Effector memory CD8-positive, alpha-beta T cell (primary cell): ENCODE measurements around the gene OOSP3.
"Not testable (repeated sequence)": the region's sequence is repeated elsewhere in the genome, so short reads cannot be mapped to it uniquely, and the experiment has no call there.

ENCODE experiments used
- ATAC-seq: fragments of 150-1000 bp; cut with Tn5 transposase; replicated peaks from 2 replicates; pipeline ENCODE4 v1.10.0; 2021; ENCODE audit warnings: mild to moderate bottlenecking, moderate library complexity
- DNase-seq, 3 experiments: peaks; one replicate each; pipeline ENCODE4 v3.0.0; 2021
- H3K27ac Mint-ChIP-seq, 2 donors: one replicate each; pipeline ENCODE4 v1.8.0; 2022; ENCODE audit warnings: mild to moderate bottlenecking in 2 of 2, mixed read lengths in 2 of 2, moderate library complexity in 2 of 2
- H3K27me3 Mint-ChIP-seq, 2 donors: one replicate each; pipeline ENCODE4 v1.8.0; 2022; ENCODE audit warnings: mixed read lengths in 2 of 2
- H3K36me3 Mint-ChIP-seq: one replicate; pipeline ENCODE4 v1.8.0; 2022; ENCODE audit warnings: mild to moderate bottlenecking, moderate library complexity, mixed read lengths; ENCODE audit not compliant: insufficient read depth
- H3K4me1 Mint-ChIP-seq, 2 donors: one replicate each; pipeline ENCODE4 v1.8.0; 2022; ENCODE audit warnings: low read depth in 2 of 2, mixed read lengths in 2 of 2
- H3K4me3 Mint-ChIP-seq, 2 donors: one replicate each; pipeline ENCODE4 v1.8.0; 2022; ENCODE audit warnings: mild to moderate bottlenecking in 2 of 2, mixed read lengths in 2 of 2, moderate library complexity in 2 of 2
- H3K9me3 Mint-ChIP-seq, 2 donors: one replicate each; pipeline ENCODE4 v1.8.0; 2022; ENCODE audit warnings: mixed read lengths in 2 of 2

OOSP3 gene

GRCh38 chr11:59887156-59887555, 8.6 kb downstream of the OOSP3 start:
- H3K4me1 Mint-ChIP-seq, H3K4me3 Mint-ChIP-seq, DNase-seq, ATAC-seq, H3K36me3 Mint-ChIP-seq, H3K27ac Mint-ChIP-seq: not testable (repeated sequence)
- Mint-ChIP-seq H3K9me3 (peaks cover 11 to 16% of the 10 kb centered on the region in 2 donors), H3K27me3 (peaks cover 0 to 32% of the 10 kb centered on the region in 2 donors)

- DNase-seq (no peak), ATAC-seq (no peak)
- peaks cover 11 to 12% of the 10 kb centered on the region in 2 donors for H3K9me3 Mint-ChIP-seq
- H3K4me1 Mint-ChIP-seq: no peaks in the 10 kb centered on the region
- no peak overlapping the region for H3K27ac Mint-ChIP-seq
- peaks cover 29 to 54% of the 10 kb centered on the region in 2 donors for H3K27me3 Mint-ChIP-seq
- H3K36me3 Mint-ChIP-seq: no peaks in the 10 kb centered on the region
- no peak overlapping the region for H3K4me3 Mint-ChIP-seq
These were observed 13.2 kb downstream of the OOSP3 start for GRCh38 chr11:59891781-59892181.

GRCh38 chr11:59894616-59895015, 16.0 kb downstream of the OOSP3 start:
- H3K27ac Mint-ChIP-seq: no peak overlapping the region
- no peak overlapping the region for H3K4me3 Mint-ChIP-seq
- no peaks in the 10 kb centered on the region for H3K4me1 Mint-ChIP-seq
- DNase-seq (no peak), ATAC-seq (no peak)
- H3K27me3 Mint-ChIP-seq: peaks cover 33 to 41% of the 10 kb centered on the region in 2 donors
- peaks cover 0 to 7% of the 10 kb centered on the region in 2 donors for H3K9me3 Mint-ChIP-seq
- H3K36me3 Mint-ChIP-seq: no peaks in the 10 kb centered on the region

DNA sequence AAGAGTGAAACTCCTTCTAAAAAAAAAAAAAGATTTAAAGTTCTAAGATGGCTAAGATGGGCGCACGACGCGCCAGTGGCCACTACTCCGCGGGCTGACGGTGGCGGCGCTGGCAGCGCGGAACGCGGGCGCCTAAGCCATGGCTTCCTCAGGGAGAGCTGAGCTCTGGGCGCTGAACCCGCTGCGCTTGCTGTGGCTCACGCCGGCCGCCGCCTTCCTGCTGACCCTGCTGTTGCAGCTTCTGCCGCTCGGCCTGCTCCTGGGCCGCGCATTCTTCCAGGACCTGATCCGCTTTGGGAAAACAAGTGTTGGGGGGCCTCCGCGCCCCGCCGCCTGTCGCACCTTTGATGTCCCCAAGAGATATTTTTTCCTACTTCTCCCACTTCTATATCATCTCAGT, 19.5 kb downstream of the OOSP3 start:
- Mint-ChIP-seq H3K27me3 (peaks cover 28 to 41% of the 10 kb centered on the region in 2 donors), H3K36me3 (no peaks in the 10 kb centered on the region), H3K27ac (no peak overlapping the region), H3K4me1 (no peaks in the 10 kb centered on the region), H3K9me3 (peaks cover 0 to 2% of the 10 kb centered on the region in 2 donors), H3K4me3 (no peak overlapping the region)
- ATAC-seq (no peak), DNase-seq (no peak)

DNA sequence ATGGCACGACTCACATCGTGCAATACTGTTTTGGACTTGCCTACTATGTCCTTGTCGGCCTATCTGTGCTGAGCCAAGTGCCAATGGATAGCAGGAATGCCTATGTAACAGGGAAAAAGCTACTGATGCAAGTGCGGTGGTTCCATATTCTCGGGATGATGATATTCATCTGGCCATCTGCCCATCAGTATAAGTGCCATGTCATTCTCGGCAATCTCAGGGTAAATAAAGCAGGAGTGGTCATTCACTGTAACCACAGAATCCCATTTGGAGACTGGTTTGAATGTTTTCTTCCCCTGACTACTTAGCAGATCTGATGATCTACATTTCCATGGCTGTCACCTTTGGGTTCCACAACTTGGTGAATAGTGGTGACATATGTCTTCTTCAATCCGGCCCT, 20.1 kb downstream of the OOSP3 start:
- no peaks in the 10 kb centered on the region for H3K4me1 Mint-ChIP-seq
- H3K27ac Mint-ChIP-seq: no peak overlapping the region
- ATAC-seq (no peak), DNase-seq (no peak)
- H3K36me3 Mint-ChIP-seq: no peaks in the 10 kb centered on the region
- peaks cover 25 to 35% of the 10 kb centered on the region in 2 donors for H3K27me3 Mint-ChIP-seq
- no peak overlapping the region for H3K4me3 Mint-ChIP-seq
- peaks cover 0 to 2% of the 10 kb centered on the region in 2 donors for H3K9me3 Mint-ChIP-seq

GRCh38 chr11:59899532-59899931, 20.9 kb downstream of the OOSP3 start:
- Mint-ChIP-seq H3K36me3 (no peaks in the 10 kb centered on the region), H3K9me3 (peaks cover 0 to 2% of the 10 kb centered on the region in 2 donors), H3K4me3 (no peak overlapping the region), H3K4me1 (no peaks in the 10 kb centered on the region), H3K27me3 (peaks cover 20 to 26% of the 10 kb centered on the region in 2 donors), H3K27ac (no peak overlapping the region)
- ATAC-seq: no peak
- no peak for DNase-seq

GRCh38 chr11:59900366-59901126, 22.0 kb downstream of the OOSP3 start:
- no peaks in the 10 kb centered on the region for H3K4me1 Mint-ChIP-seq
- no peak overlapping the region for H3K27ac Mint-ChIP-seq
- no peaks in the 10 kb centered on the region for H3K36me3 Mint-ChIP-seq
- no peak for ATAC-seq
- DNase-seq: no peak
- H3K27me3 Mint-ChIP-seq: peaks cover 15 to 19% of the 10 kb centered on the region in 2 donors
- H3K9me3 Mint-ChIP-seq: peaks cover 0 to 2% of the 10 kb centered on the region in 2 donors
- no peak overlapping the region for H3K4me3 Mint-ChIP-seq

DNA sequence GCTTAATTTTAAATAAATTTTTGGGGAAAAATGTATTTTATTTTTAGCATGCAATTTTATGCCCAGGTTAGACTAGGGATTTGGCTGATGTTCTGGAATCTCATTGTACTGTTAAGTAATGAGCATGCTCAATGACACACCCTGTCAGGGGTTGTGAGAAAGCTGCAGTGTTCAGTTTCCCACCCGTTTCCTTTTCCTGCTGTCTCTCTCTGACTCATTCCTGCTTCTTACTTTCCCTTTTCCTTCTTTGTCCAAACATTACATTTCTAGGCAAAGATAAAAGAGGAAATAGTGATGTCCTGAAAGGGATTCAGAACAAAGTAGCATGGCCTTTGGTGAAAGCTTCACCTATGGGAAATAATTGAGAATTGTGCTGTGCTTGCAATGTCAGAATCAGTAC, 22.7 kb downstream of the OOSP3 start:
- Mint-ChIP-seq H3K27me3 (peaks cover 8 to 20% of the 10 kb centered on the region in 2 donors), H3K27ac (no peak overlapping the region), H3K4me1 (no peaks in the 10 kb centered on the region), H3K4me3 (no peak overlapping the region), H3K9me3 (peaks cover 2 to 5% of the 10 kb centered on the region in 2 donors), H3K36me3 (no peaks in the 10 kb centered on the region)
- DNase-seq (no peak), ATAC-seq (no peak)

DNA sequence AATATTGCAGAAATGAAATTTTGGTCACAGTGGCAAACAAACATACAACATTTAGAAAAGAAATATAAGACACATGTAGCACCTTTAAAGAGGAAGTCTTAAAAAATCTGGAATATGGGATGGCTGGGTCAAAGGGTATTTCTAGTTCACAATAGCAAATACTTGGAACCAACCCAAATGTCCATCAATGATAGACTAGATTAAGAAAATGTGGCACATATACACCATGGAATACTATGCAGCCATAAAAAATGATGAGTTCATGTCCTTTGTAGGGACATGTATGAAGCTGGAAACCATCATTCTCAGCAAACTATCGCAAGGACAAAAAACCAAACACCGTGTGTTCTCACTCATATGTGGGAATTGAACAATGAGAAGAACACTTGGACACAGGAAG, 25.0 kb downstream of the OOSP3 start:
- not testable (repeated sequence) for H3K4me1 Mint-ChIP-seq, H3K4me3 Mint-ChIP-seq, DNase-seq, H3K36me3 Mint-ChIP-seq, ATAC-seq, H3K9me3 Mint-ChIP-seq, H3K27ac Mint-ChIP-seq
- peaks cover 9 to 34% of the 10 kb centered on the region in 2 donors for H3K27me3 Mint-ChIP-seq

DNA sequence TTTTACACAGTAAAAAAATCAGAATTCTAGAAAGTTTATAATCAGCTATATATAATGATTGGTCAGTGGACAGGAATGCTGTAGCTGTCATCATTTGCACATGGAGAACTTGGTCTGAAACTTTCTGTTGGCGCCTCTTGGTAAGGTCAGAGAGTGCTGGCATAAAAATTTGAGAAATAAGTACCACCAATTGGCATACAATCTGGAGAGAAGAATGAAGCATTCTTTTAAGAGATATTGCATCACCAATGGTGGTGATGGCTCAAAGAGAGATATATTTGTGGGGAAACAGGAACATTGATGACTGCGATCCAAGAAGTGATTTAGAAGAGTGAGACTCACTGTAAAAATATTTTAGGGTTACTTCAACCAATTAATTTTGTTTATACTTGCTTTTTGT, 39.9 kb downstream of the OOSP3 start:
- H3K9me3 Mint-ChIP-seq: peaks cover 10 to 23% of the 10 kb centered on the region in 2 donors
- no peak overlapping the region for H3K27ac Mint-ChIP-seq
- ATAC-seq: no peak
- DNase-seq: no peak
- no peak overlapping the region for H3K4me3 Mint-ChIP-seq
- no peaks in the 10 kb centered on the region for H3K4me1 Mint-ChIP-seq
- no peaks in the 10 kb centered on the region for H3K36me3 Mint-ChIP-seq
- H3K27me3 Mint-ChIP-seq: peaks cover 7 to 25% of the 10 kb centered on the region in 2 donors

DNA sequence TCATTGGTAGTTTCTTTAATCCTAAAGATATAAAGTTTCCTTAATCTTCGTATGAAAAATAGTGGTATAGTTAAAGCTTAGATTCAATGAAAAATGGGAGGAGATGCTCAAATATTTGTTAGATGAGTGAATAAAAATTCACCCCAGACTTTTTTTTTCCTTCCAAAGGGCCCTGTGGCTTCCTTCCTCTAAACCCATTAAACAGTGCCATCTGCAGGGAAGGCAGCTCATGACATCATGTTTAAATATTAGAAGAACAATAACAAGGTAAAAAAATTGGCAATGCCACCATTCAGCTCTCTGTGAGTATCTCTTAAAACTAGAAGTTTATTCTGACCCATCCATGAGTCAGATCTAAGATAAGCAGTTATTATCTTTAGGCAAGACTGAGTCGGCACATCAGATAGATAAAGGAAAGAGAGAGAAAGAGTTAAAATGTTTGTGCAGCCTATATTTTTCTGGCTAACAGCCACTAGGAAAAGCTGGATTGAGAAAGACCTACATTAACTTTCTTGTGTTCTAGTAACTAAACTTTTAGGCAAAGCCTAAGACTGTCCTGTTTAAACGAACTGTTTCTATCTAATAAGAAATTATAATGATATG, 40.5 kb downstream of the OOSP3 start:
- no peaks in the 10 kb centered on the region for H3K36me3 Mint-ChIP-seq
- peaks cover 6 to 19% of the 10 kb centered on the region in 2 donors for H3K27me3 Mint-ChIP-seq

DNA sequence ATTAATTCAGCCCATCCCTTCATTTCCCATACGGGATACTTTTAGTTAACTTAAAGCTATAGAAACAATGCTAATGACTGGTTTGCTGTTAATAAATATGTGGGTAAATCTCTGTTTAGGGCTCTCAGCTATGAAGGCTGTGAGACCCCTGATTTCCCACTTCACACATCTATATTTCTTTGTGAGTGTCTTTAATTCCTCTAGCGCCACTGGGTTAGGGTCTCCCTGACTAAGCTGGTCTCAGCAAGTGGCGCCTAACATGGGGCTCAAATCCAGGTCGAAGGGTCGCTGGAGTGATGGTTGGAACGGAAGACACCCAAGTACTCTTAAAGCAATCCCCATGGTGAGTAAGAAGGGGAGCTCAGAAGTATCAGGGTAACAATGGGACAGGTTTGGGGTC, 45.2 kb downstream of the OOSP3 start:
- Mint-ChIP-seq H3K9me3 (peaks cover 17 to 31% of the 10 kb centered on the region in 2 donors), H3K27ac (no peak overlapping the region), H3K4me3 (no peak overlapping the region), H3K36me3 (no peaks in the 10 kb centered on the region), H3K27me3 (peaks cover 5 to 6% of the 10 kb centered on the region in 2 donors), H3K4me1 (no peaks in the 10 kb centered on the region)
- ATAC-seq (no peak), DNase-seq (no peak)

More for the DNA sequence above, 40.5 kb downstream of the OOSP3 start:
- Mint-ChIP-seq H3K4me3 (no peak overlapping the region), H3K4me1 (no peaks in the 10 kb centered on the region), H3K27ac (no peak overlapping the region), H3K9me3 (peaks cover 13 to 23% of the 10 kb centered on the region in 2 donors)
- DNase-seq (no peak), ATAC-seq (no peak)

GRCh38 chr11:59931688-59932087, 53.1 kb downstream of the OOSP3 start:
- H3K27ac Mint-ChIP-seq: no peak overlapping the region
- DNase-seq: no peak
- no peak for ATAC-seq

GRCh38 chr11:59938132-59938531, 59.5 kb downstream of the OOSP3 start, which contains the start of gene OOSP1:
TSS of gene OOSP1 (plus strand) at chr11:59938432. CDS start at chr11:59938455, 23 bp downstream.
- DNase-seq: no peak
- Mint-ChIP-seq H3K27ac (no peak within 1 kb of the TSS), H3K9me3 (no peaks in the 10 kb centered on the region), H3K36me3 (no peaks in the 10 kb centered on the region), H3K27me3 (peaks cover 26 to 33% of the 10 kb centered on the region in 2 donors), H3K4me1 (no peaks in the 10 kb centered on the region), H3K4me3 (no peak within 1 kb of the TSS)
- ATAC-seq: no peak

More at GRCh38 chr11:59931688-59932087, 53.1 kb downstream of the OOSP3 start:
- Mint-ChIP-seq H3K4me3 (no peak overlapping the region), H3K36me3 (no peaks in the 10 kb centered on the region), H3K9me3 (peaks cover 4 to 7% of the 10 kb centered on the region in 2 donors), H3K4me1 (no peaks in the 10 kb centered on the region), H3K27me3 (peaks cover 9 to 21% of the 10 kb centered on the region in 2 donors)
